ENCODE data around the gene BEST2. TPM values are rescaled to one million over a fixed set of nuclear protein-coding genes. Genes with fewer than 3 reads are reported as not detected.

BEST2 gene
- total RNA-seq, 1 donor from 2014 or later, result not detected

GRCh38 chr19:12789098-12789903, 37.7 kb downstream of the BEST2 start:
- Mint-ChIP-seq H3K4me3 (ENCODE audit: unreplicated experiment) (peak overlapping the region; percentile 79), H3K27me3 (ENCODE audit: unreplicated experiment) (peaks cover 8% of the 10 kb centered on the region), H3K36me3 (ENCODE audit: unreplicated experiment) (no peaks in the 10 kb centered on the region), H3K9me3 (ENCODE audit: unreplicated experiment) (peaks cover 15% of the 10 kb centered on the region), H3K4me1 (ENCODE audit: low read depth, unreplicated experiment) (peaks cover 18% of the 10 kb centered on the region), H3K27ac (ENCODE audit: unreplicated experiment) (peak overlapping the region; percentile 72)
- TF ChIP-seq, protein P1, sequence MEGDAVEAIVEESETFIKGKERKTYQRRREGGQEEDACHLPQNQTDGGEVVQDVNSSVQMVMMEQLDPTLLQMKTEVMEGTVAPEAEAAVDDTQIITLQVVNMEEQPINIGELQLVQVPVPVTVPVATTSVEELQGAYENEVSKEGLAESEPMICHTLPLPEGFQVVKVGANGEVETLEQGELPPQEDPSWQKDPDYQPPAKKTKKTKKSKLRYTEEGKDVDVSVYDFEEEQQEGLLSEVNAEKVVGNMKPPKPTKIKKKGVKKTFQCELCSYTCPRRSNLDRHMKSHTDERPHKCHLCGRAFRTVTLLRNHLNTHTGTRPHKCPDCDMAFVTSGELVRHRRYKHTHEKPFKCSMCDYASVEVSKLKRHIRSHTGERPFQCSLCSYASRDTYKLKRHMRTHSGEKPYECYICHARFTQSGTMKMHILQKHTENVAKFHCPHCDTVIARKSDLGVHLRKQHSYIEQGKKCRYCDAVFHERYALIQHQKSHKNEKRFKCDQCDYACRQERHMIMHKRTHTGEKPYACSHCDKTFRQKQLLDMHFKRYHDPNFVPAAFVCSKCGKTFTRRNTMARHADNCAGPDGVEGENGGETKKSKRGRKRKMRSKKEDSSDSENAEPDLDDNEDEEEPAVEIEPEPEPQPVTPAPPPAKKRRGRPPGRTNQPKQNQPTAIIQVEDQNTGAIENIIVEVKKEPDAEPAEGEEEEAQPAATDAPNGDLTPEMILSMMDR (IDR thresholded peaks at IDR 0.05; ENCODE audit: partially characterized antibody, unreplicated experiment), result no peak
- peak; percentile 18 for DNase-seq

GRCh38 chr19:12789904-12790619, 38.5 kb downstream of the BEST2 start:
- peaks cover 18% of the 10 kb centered on the region for H3K4me1 Mint-ChIP-seq (ENCODE audit: low read depth, unreplicated experiment)
- peaks cover 16% of the 10 kb centered on the region for H3K9me3 Mint-ChIP-seq (ENCODE audit: unreplicated experiment)
- peak overlapping the region; percentile 48 for H3K27ac Mint-ChIP-seq (ENCODE audit: unreplicated experiment)
- peak overlapping the region; percentile 76 for H3K4me3 Mint-ChIP-seq (ENCODE audit: unreplicated experiment)
- DNase-seq, result peak; percentile 96
- no peaks in the 10 kb centered on the region for H3K36me3 Mint-ChIP-seq (ENCODE audit: unreplicated experiment)
- TF ChIP-seq, protein P1 (IDR thresholded peaks at IDR 0.05; ENCODE audit: partially characterized antibody, unreplicated experiment), result no peak
- peaks cover 9% of the 10 kb centered on the region for H3K27me3 Mint-ChIP-seq (ENCODE audit: unreplicated experiment)

DNA sequence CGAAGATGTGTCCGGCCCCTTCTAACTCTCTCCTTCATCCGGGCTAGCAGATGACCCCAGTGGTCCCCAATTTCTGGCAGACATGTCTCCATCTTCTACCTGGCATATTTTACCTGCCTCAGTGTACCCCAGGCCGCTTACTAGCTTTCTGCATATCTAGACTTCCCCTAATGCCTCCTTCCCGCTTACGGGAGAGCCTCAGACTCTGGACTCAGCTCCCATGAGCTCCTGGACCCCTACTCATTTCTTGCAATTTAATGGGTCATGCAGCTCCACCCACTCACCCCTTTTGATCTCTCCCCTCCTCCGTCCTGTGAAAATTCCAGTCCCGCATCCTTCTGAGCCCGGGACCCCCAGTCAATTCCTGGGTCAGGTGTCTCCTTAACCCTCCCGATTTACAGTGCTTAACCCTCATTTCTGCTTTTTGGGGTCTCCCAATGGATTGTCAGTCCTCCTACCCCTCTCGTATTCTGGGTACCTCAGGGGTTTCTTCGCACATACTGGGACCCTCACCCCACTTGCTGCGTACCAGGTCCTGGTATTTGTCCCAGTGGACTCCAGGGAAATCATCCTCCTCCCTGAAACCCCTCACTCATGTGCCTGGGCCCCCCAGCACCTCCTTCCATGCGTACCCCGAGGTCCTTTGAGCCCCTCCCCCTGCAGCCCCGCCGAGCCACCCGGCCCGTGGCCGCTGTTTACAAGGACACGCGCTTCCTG, 39.2 kb downstream of the BEST2 start:
- H3K36me3 Mint-ChIP-seq (ENCODE audit: unreplicated experiment), result no peaks in the 10 kb centered on the region
- DNase-seq, result no peak
- peak overlapping the region; percentile 76 for H3K4me3 Mint-ChIP-seq (ENCODE audit: unreplicated experiment)
- peak overlapping the region; percentile 48 for H3K27ac Mint-ChIP-seq (ENCODE audit: unreplicated experiment)
- TF ChIP-seq, protein P1 (IDR thresholded peaks at IDR 0.05; ENCODE audit: partially characterized antibody, unreplicated experiment), result no peak
- H3K9me3 Mint-ChIP-seq (ENCODE audit: unreplicated experiment), result peaks cover 16% of the 10 kb centered on the region
- peaks cover 11% of the 10 kb centered on the region for H3K27me3 Mint-ChIP-seq (ENCODE audit: unreplicated experiment)
- peaks cover 21% of the 10 kb centered on the region for H3K4me1 Mint-ChIP-seq (ENCODE audit: low read depth, unreplicated experiment)

DNA sequence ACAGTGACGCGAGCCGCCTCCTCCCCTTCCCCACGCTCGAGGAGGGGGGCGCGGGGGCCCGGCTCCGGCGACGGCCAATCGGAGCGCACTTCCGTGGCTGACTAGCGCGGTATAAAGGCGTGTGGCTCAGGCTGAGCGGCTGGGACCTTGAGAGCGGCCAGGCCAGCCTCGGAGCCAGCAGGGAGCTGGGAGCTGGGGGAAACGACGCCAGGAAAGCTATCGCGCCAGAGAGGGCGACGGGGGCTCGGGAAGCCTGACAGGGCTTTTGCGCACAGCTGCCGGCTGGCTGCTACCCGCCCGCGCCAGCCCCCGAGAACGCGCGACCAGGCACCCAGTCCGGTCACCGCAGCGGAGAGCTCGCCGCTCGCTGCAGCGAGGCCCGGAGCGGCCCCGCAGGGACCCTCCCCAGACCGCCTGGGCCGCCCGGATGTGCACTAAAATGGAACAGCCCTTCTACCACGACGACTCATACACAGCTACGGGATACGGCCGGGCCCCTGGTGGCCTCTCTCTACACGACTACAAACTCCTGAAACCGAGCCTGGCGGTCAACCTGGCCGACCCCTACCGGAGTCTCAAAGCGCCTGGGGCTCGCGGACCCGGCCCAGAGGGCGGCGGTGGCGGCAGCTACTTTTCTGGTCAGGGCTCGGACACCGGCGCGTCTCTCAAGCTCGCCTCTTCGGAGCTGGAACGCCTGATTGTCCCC, 39.9 kb downstream of the BEST2 start, which contains the start of gene JUNB:
JUNB (plus strand) TSS at position 142 of the 706 bp plus-strand sequence; CDS start at position 428, 286 bp downstream.
- TF ChIP-seq, protein P1 (IDR thresholded peaks at IDR 0.05; ENCODE audit: partially characterized antibody, unreplicated experiment), result no peak
- peaks cover 28% of the 10 kb centered on the region for H3K4me1 Mint-ChIP-seq (ENCODE audit: low read depth, unreplicated experiment)
- peaks cover 16% of the 10 kb centered on the region for H3K9me3 Mint-ChIP-seq (ENCODE audit: unreplicated experiment)
- H3K36me3 Mint-ChIP-seq (ENCODE audit: unreplicated experiment), result no peaks in the 10 kb centered on the region
- H3K27ac Mint-ChIP-seq (ENCODE audit: unreplicated experiment), result peak within 1 kb of the TSS; percentile 79
- peaks cover 11% of the 10 kb centered on the region for H3K27me3 Mint-ChIP-seq (ENCODE audit: unreplicated experiment)
- H3K4me3 Mint-ChIP-seq (ENCODE audit: unreplicated experiment), result peak within 1 kb of the TSS; percentile 88
- DNase-seq, result peak; percentile 93

All from glutamatergic neuron (in vitro differentiated cells).